GM11168 (cell line): ENCODE measurements around the gene NSMF.

Experiments
- in situ Hi-C: fragments of 300-500 bp; cut with MboI; formaldehyde crosslinking; loops from one replicate; pipeline ENCODE4 v1.12.0; 2022; ENCODE audit warnings: low sequenced_read_pairs; ENCODE audit not compliant: unreplicated experiment

NSMF gene

DNA sequence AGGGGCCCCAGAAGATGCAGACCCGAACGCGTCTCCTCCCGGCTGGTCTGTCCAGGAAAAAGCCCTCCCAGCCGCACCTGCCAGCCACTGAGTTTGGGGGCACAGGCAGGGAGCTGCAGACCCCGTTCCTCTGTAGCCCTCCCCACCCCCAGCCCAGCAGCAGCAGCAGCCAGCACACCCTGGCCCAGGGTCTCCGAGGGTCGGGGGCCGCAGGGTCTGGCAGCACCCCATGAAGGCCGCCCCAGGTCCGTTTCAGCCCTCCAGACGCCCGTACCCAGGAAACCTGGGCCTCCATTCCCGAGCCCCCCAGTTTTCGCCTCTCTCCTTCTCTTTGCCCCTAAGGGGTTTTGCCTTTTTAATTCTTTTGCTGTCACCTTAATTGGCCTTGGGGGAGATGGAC is 55.9 kb downstream of the NSMF start:
- in situ Hi-C loops: loop anchor here (10.0 to 25.0 kb wide), 2 partner anchors 108 to 291 kb away; partner anchors contain the start of gene DPP7

GRCh38 chr9:137402746-137403145 is 56.4 kb downstream of the NSMF start:
- in situ Hi-C loops: loop anchor here (10.0 to 25.0 kb wide), 2 partner anchors 108 to 290 kb away; partner anchors contain the start of gene DPP7

DNA sequence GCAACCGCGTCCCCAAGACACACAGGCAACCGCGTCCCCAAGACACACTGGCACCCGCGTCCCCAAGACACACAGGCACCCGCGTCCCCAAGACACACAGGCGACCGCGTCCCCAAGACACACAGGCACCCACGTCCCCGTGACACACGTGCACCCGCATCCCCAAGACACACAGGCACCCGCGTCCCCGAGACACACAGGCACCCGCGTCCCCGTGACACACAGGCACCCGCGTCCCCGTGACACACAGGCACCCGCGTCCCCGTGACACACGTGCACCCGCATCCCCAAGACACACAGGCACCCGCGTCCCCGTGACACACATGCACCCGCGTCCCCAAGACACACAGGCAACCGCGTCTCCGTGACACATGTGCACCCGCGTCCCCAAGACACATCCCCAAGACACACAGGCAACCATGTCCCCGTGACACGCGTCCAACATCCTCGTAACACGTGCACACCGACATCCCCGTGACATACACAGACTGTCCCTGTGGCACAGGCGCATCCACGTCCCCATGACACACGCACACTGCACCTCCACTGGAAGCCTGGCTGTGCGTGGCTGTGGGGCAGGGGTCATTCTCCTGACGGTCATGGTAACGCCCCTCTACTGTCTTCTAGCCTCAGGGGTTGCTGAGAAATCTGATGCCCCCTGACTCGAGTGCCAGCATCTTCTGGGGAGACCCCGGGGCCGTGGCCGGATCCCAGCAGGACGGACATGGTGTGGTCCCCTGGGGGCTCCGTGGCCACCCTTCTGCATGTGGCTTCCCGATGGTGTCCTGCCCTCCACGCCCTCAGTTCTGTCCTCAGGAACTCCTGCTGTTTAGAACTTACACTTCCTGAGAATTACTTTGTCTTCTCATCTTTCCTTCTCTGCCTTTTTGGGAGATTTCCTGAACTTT is 60.3 kb downstream of the NSMF start:
- in situ Hi-C loops: no loop called here

DNA sequence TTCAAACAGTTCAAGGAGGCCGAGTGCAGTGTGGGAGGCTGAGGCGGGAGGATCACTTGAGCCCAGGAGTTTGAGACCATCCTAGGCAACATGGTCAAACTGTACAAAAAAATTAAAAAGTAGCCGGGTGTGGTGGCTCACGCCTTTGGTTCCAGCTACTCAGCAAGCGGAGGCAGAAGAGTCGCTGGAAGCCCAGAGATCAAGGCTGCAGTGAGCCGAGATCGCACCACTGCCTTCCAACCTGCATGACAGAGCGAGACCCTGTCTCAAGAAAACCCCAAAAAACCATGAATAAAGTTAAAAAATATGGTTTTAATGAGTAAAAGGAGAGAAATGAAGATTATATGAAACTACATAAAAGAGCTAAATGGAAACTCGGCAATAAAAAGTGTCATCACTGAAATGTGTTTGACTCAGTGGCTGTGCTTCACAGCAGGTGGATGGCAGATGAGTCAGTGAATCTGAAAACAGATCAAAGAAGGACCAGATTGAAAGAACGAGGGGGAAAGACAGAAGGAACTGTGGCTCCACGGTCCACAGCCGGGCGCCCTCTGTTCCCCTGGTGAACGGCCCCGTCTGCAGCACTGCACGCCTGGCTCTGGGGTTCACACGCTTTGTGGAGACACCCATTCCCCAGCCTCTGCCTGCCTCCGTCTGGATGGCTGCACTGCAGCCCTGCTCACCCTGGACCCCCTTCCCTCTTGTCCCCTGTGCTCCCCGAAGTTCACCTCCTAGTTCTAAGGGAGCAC is 61.3 kb downstream of the NSMF start:
- in situ Hi-C loops: no loop called here
